IMR-90 (cell line): Measurements from ENCODE around the gene ADAM12. TPM values are rescaled to one million over a fixed set of nuclear protein-coding genes. Genes with fewer than 3 reads are reported as not detected.

ENCODE experiments used
- ATAC-seq: fragments of 200-7000 bp; cut with Tn5 transposase; 2 replicates; pipeline ENCODE4 v1.9.1; 2020; ENCODE audit warnings: low read depth, mild to moderate bottlenecking, moderate library complexity
- BruUV-seq: library from RNA; stranded (reverse); fragments of 400-500 nt; replicated peaks from 2 replicates; lab custom pipeline; 2021; lab: Mats Ljungman, UMichigan
- CTCF ChIA-PET: fragments of 300-600 bp; formaldehyde crosslinking; extraction: SDS; loops from one replicate; lab custom pipeline; 2021; ENCODE audit warnings: antibody characterized with exemption; lab: Yijun Ruan, JAX
- POLR2A ChIA-PET: fragments of 300-600 bp; sonication (Branson Sonifier 250); formaldehyde crosslinking; loops from one replicate; lab custom pipeline; 2022; ENCODE audit warnings: antibody characterized with exemption; ENCODE audit not compliant: unreplicated experiment; lab: Charles Lee
- DNase-seq: peaks from one replicate; pipeline ENCODE4 v3.0.0; 2013
- H2AFZ ChIP-seq: replicated peaks from 2 replicates; pipeline ENCODE3; 2013; ENCODE audit warnings: low read length, mild to moderate bottlenecking; ENCODE audit not compliant: poor library complexity
- H2AK5ac ChIP-seq: 2 replicates; pipeline ENCODE4 v1.6.1; 2013; ENCODE audit warnings: low read depth, low read length, inconsistent platforms
- H2AK9ac ChIP-seq: replicated peaks from 2 replicates; pipeline ENCODE3; 2013; ENCODE audit warnings: mild to moderate bottlenecking, low read depth, low read length, moderate library complexity; ENCODE audit not compliant: poor library complexity
- H2BK120ac ChIP-seq: 2 replicates; pipeline ENCODE4 v1.6.1; 2013; ENCODE audit warnings: low read depth, low read length, inconsistent platforms
- H2BK15ac ChIP-seq: 3 replicates; pipeline ENCODE4 v1.6.1; 2013; ENCODE audit warnings: low read depth, low read length, inconsistent platforms
- H2BK20ac ChIP-seq: 2 replicates; pipeline ENCODE4 v1.6.1; 2013; ENCODE audit warnings: low read depth, mild to moderate bottlenecking, inconsistent platforms, low read length, moderate library complexity
- H2BK5ac ChIP-seq: 2 replicates; pipeline ENCODE4 v1.6.1; 2013; ENCODE audit warnings: mild to moderate bottlenecking, low read depth, low read length, inconsistent platforms; ENCODE audit not compliant: poor library complexity, severe bottlenecking
- H3K14ac ChIP-seq: replicated peaks from 2 replicates; pipeline ENCODE4 v1.6.1; 2013; ENCODE audit warnings: low read depth, low read length, inconsistent platforms
- H3K18ac ChIP-seq: 2 replicates; pipeline ENCODE4 v1.6.1; 2013; ENCODE audit warnings: low read depth, low read length, control low read depth
- H3K23ac ChIP-seq: 2 replicates; pipeline ENCODE4 v1.6.1; 2013; ENCODE audit warnings: low read depth, low read length, inconsistent platforms
- H3K27ac ChIP-seq: 2 replicates; pipeline ENCODE4 v1.5.1; 2013; ENCODE audit warnings: mild to moderate bottlenecking, control low read depth, low read length; ENCODE audit not compliant: insufficient read depth
- H3K27me3 ChIP-seq: 2 replicates; pipeline ENCODE4 v1.6.1; 2013; ENCODE audit warnings: low read length; ENCODE audit not compliant: control insufficient read depth, insufficient read depth
- H3K36me3 ChIP-seq: 2 replicates; pipeline ENCODE4 v1.6.1; 2013; ENCODE audit warnings: low read length, mixed read lengths; ENCODE audit not compliant: control insufficient read depth, insufficient read depth
- H3K4ac ChIP-seq: 2 replicates; pipeline ENCODE4 v1.6.1; 2013; ENCODE audit warnings: low read depth, low read length, inconsistent platforms
- H3K4me1 ChIP-seq: 2 replicates; pipeline ENCODE4 v1.6.1; 2013; ENCODE audit warnings: low read length, mixed read lengths; ENCODE audit not compliant: control insufficient read depth, insufficient read depth
- H3K4me2 ChIP-seq: 2 replicates; pipeline ENCODE4 v1.6.1; 2013; ENCODE audit warnings: low read depth, mild to moderate bottlenecking, control low read depth, low read length, moderate library complexity
- H3K4me3 ChIP-seq: 2 replicates; pipeline ENCODE4 v1.5.1; 2013; ENCODE audit warnings: low read depth, mild to moderate bottlenecking, control low read depth, low read length, moderate library complexity; ENCODE audit not compliant: insufficient read depth
- H3K56ac ChIP-seq: 2 replicates; pipeline ENCODE4 v1.6.1; 2013; ENCODE audit warnings: low read length, inconsistent platforms; ENCODE audit not compliant: insufficient read depth; ENCODE audit errors: extremely low read depth
- H3K79me1 ChIP-seq, 2 experiments: 2 replicates each; pipeline ENCODE4 v1.6.1; 2013; ENCODE audit warnings: low read length in 2 of 2, inconsistent platforms in 1 of 2, low read depth in 1 of 2
- H3K9ac ChIP-seq: 2 replicates; pipeline ENCODE4 v1.6.1; 2013; ENCODE audit warnings: low read depth, low read length, control low read depth
- H3K9me1 ChIP-seq: 2 replicates; pipeline ENCODE4 v1.6.1; 2013; ENCODE audit warnings: low read length, inconsistent platforms; ENCODE audit not compliant: insufficient read depth
- H3K9me3 ChIP-seq: 2 replicates; pipeline ENCODE4 v1.6.1; 2013; ENCODE audit warnings: low read length; ENCODE audit not compliant: control insufficient read depth, insufficient read depth
- H4K20me1 ChIP-seq: 2 replicates; pipeline ENCODE4 v1.6.1; 2013; ENCODE audit warnings: low read length, inconsistent platforms; ENCODE audit not compliant: insufficient read depth
- H4K5ac ChIP-seq: 2 replicates; pipeline ENCODE4 v1.6.1; 2013; ENCODE audit warnings: mild to moderate bottlenecking, low read depth, low read length, control low read depth
- H4K8ac ChIP-seq, 2 experiments: 2 replicates each; pipeline ENCODE4 v1.6.1; 2013; ENCODE audit warnings: low read depth in 2 of 2, low read length in 2 of 2, control low read depth in 1 of 2, inconsistent platforms in 1 of 2
- H4K91ac ChIP-seq: 2 replicates; pipeline ENCODE4 v1.6.1; 2013; ENCODE audit warnings: low read depth, low read length, inconsistent platforms; ENCODE audit not compliant: insufficient read depth
- BHLHE40 ChIP-seq: fragments of 150-350 bp; IDR thresholded peaks from 2 replicates; pipeline ENCODE4 v1.6.1; 2016; ENCODE audit warnings: mild to moderate bottlenecking, low read depth, low read length
- CEBPB ChIP-seq: IDR thresholded peaks from 2 replicates; pipeline ENCODE4 v1.6.1; 2012; ENCODE audit warnings: low read depth, low read length, improper control_type of control experiment
- CHD1 ChIP-seq: IDR thresholded peaks from 2 replicates; pipeline ENCODE4 v1.6.1; 2012; ENCODE audit warnings: low read depth, low read length, improper control_type of control experiment
- CTCF ChIP-seq: conservative IDR thresholded peaks from 2 replicates; pipeline ENCODE4 v1.5.1; 2012; ENCODE audit warnings: mild to moderate bottlenecking, low read depth, low read length, improper control_type of control experiment
- FOS ChIP-seq: fragments of 150-350 bp; IDR thresholded peaks from 2 replicates; pipeline ENCODE4 v1.6.1; 2016; ENCODE audit warnings: low read depth, low read length
- MAFK ChIP-seq: IDR thresholded peaks from 2 replicates; pipeline ENCODE4 v1.6.1; 2012; ENCODE audit warnings: low read depth, low read length, improper control_type of control experiment
- MAZ ChIP-seq: IDR thresholded peaks from 2 replicates; pipeline ENCODE4 v1.6.1; 2012; ENCODE audit warnings: low read depth, mild to moderate bottlenecking, low read length, improper control_type of control experiment, moderate library complexity, borderline replicate concordance
- MXI1 ChIP-seq: IDR thresholded peaks from 2 replicates; pipeline ENCODE4 v1.6.1; 2012; ENCODE audit warnings: low read depth, mild to moderate bottlenecking, low read length, moderate library complexity, borderline replicate concordance
- NFE2L2 ChIP-seq: fragments of 150-350 bp; IDR thresholded peaks from 2 replicates; pipeline ENCODE4 v1.6.1; 2016; ENCODE audit warnings: low read depth, mild to moderate bottlenecking, low read length
- POLR2A ChIP-seq: IDR thresholded peaks from 2 replicates; pipeline ENCODE4 v1.6.1; 2012; ENCODE audit warnings: mild to moderate bottlenecking, low read depth, low read length
- RAD21 ChIP-seq: IDR thresholded peaks from 2 replicates; pipeline ENCODE4 v1.6.1; 2012; ENCODE audit warnings: low read length, improper control_type of control experiment
- RCOR1 ChIP-seq: IDR thresholded peaks from 2 replicates; pipeline ENCODE4 v1.6.1; 2012; ENCODE audit warnings: mild to moderate bottlenecking, low read length, improper control_type of control experiment; ENCODE audit not compliant: insufficient replicate concordance
- RFX5 ChIP-seq: IDR thresholded peaks from 2 replicates; pipeline ENCODE4 v1.8.0; 2012; ENCODE audit warnings: low read depth, mild to moderate bottlenecking, low read length, moderate library complexity
- SMC3 ChIP-seq: fragments of 150-350 bp; IDR thresholded peaks from 2 replicates; pipeline ENCODE4 v1.6.1; 2016; ENCODE audit warnings: low read depth, mild to moderate bottlenecking, antibody characterized with exemption, low read length, moderate library complexity
- WGBS, 2 experiments: methylation state at CpG; one replicate each; pipeline versions ENCODE4 v1.1.5 to v1.1.7; 2013; ENCODE audit warnings: missing lambda C conversion rate in 2 of 2; ENCODE audit not compliant: insufficient read length in 1 of 2; ENCODE audit errors: extremely low coverage in 2 of 2; 5-methylcytosine and 5-hydroxymethylcytosine counted together
- dilution Hi-C: fragments of 300-500 bp; cut with HindIII; formaldehyde crosslinking; loops from one replicate; pipeline ENCODE4 v1.14.3; 2018; ENCODE audit warnings: low sequenced_read_pairs; ENCODE audit not compliant: unreplicated experiment
- in situ Hi-C: fragments of 300-500 bp; cut with MboI; formaldehyde crosslinking; loops from 3 replicates; pipeline ENCODE4 v1.14.3; 2019; ENCODE audit warnings: low sequenced_read_pairs, inconsistent platforms, mixed read lengths
- intact Hi-C: fragments of 100-400 bp; cut with micrococcal nuclease; formaldehyde crosslinking; loops from 2 replicates; pipeline ENCODE4 v1.10.0; 2022
- polyA plus RNA-seq, 3 experiments: library from polyadenylated mRNA; depleted of rRNA; stranded (reverse); fragments of >200 nt; gene quantifications; 2 replicates each; pipeline ENCODE4 v1.2.3, GENCODE V29; 2012; ENCODE audit warnings: low replicate concordance in 1 of 3
- total RNA-seq: library from RNA; depleted of rRNA; stranded (reverse); fragments of >200 nt; gene quantifications from 2 replicates; pipeline ENCODE4 v1.2.3, GENCODE V29; 2012
- TF ChIP-seq, protein P1 (sequence below): fragments of 150-350 bp; IDR thresholded peaks from 2 replicates; pipeline ENCODE4 v1.6.1; 2017; ENCODE audit warnings: mild to moderate bottlenecking, antibody characterized with exemption, low read length, low read depth
- TF ChIP-seq, protein P2 (sequence below): fragments of 150-350 bp; IDR thresholded peaks from 2 replicates; pipeline ENCODE4 v1.6.1; 2016; ENCODE audit warnings: low read depth, mild to moderate bottlenecking, low read length, moderate library complexity, borderline replicate concordance

The ADAM12 gene
- total and polyA plus RNA-seq, 2 of the 4 experiments (the other 2 are of a cell fraction): 9.6 to 10.2 TPM

GRCh38 chr10:126124046-126124445 lies 264.2 kb downstream of the ADAM12 start:
- Histone ChIP-seq H2BK20ac (no peak overlapping the region), H3K14ac (no peak overlapping the region), H3K9me1 (0 out of 2 replicates have a peak, but pooled peaks cover 3% of the 10 kb centered on the region), H4K8ac (no peak overlapping the region), H3K4ac (no peak overlapping the region), H3K4me3 (no peak overlapping the region), H3K9ac (no peak overlapping the region), H2AK9ac (no peak overlapping the region), H3K18ac (no peak overlapping the region), H3K4me1 (0 out of 2 replicates have a peak, but pooled peaks cover 2% of the 10 kb centered on the region), H2BK5ac (no peak overlapping the region), H3K79me1 (no peaks in the 10 kb centered on the region), H4K20me1 (no peaks in the 10 kb centered on the region), H2AFZ (no peak overlapping the region), H4K91ac (no peak overlapping the region), H3K27ac (no peak overlapping the region), H3K56ac (no peak overlapping the region), H2AK5ac (no peak overlapping the region), H3K23ac (no peak overlapping the region), H3K4me2 (no peak overlapping the region), H4K5ac (no peak overlapping the region), H3K9me3 (no peaks in the 10 kb centered on the region), H3K36me3 (no peaks in the 10 kb centered on the region), H2BK15ac (no peak overlapping the region; the same call in 2 of the 3 replicates), H3K27me3 (no peaks in the 10 kb centered on the region), H2BK120ac (no peak overlapping the region)
- TF ChIP-seq RFX5: no peak
- TF ChIP-seq CHD1: no peak
- TF ChIP-seq FOS: no peak
- no peak for TF ChIP-seq RAD21
- TF ChIP-seq POLR2A: no peak
- no peak for TF ChIP-seq NFE2L2
- TF ChIP-seq CEBPB: no peak
- TF ChIP-seq, protein P1, sequence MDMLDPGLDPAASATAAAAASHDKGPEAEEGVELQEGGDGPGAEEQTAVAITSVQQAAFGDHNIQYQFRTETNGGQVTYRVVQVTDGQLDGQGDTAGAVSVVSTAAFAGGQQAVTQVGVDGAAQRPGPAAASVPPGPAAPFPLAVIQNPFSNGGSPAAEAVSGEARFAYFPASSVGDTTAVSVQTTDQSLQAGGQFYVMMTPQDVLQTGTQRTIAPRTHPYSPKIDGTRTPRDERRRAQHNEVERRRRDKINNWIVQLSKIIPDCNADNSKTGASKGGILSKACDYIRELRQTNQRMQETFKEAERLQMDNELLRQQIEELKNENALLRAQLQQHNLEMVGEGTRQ: no peak
- TF ChIP-seq RCOR1: no peak
- no peak for TF ChIP-seq MXI1
- TF ChIP-seq MAFK: no peak
- no peak for TF ChIP-seq SMC3
- TF ChIP-seq, protein P2, sequence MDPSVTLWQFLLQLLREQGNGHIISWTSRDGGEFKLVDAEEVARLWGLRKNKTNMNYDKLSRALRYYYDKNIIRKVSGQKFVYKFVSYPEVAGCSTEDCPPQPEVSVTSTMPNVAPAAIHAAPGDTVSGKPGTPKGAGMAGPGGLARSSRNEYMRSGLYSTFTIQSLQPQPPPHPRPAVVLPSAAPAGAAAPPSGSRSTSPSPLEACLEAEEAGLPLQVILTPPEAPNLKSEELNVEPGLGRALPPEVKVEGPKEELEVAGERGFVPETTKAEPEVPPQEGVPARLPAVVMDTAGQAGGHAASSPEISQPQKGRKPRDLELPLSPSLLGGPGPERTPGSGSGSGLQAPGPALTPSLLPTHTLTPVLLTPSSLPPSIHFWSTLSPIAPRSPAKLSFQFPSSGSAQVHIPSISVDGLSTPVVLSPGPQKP: no peak
- TF ChIP-seq BHLHE40: no peak
- TF ChIP-seq MAZ: no peak
- TF ChIP-seq CTCF: no peak
- CTCF ChIA-PET: no interaction called here
- intact Hi-C loops: no loop called here
- POLR2A ChIA-PET: no interaction called here
- no CpG with 5 or more reads among the region's 7 CpGs for WGBS, 2 experiments
- in situ Hi-C loops: no loop called here
- dilution Hi-C loops: no loop called here
- DNase-seq: no peak
- no TSS peak for BruUV-seq
- no peak for ATAC-seq
